B cell (primary cell): Measurements from ENCODE around the gene NT5M. TPM values are rescaled to one million over a fixed set of nuclear protein-coding genes. Genes with fewer than 3 reads are reported as not detected.

Experiments
- ATAC-seq: fragments of 200-7000 bp; cut with Tn5 transposase; one replicate; pipeline ENCODE4 v1.10.0; 2021; ENCODE audit warnings: low read depth, mild to moderate bottlenecking, moderate number of reproducible peaks, moderate library complexity
- CTCF ChIA-PET: fragments of 350-600 bp; sonication (Branson Sonifier 250); formaldehyde crosslinking; loops from one replicate; lab custom pipeline; 2021; ENCODE audit warnings: antibody characterized with exemption, inconsistent platforms; lab: Charles Lee
- POLR2A ChIA-PET: fragments of 350-600 bp; sonication (Branson Sonifier 250); formaldehyde crosslinking; loops from one replicate; lab custom pipeline; 2021; ENCODE audit warnings: antibody characterized with exemption; lab: Charles Lee
- DNase-seq: peaks from one replicate; pipeline ENCODE4 v3.0.0; 2013
- H2AFZ ChIP-seq: 2 replicates; pipeline ENCODE4 v1.6.1; 2012; ENCODE audit warnings: mild to moderate bottlenecking, low read depth, low read length; ENCODE audit not compliant: insufficient read depth, poor library complexity, severe bottlenecking
- H3K27ac ChIP-seq, 2 donors: 1 replicate in 1 of 2; 2 replicates in 1 of 2; pipeline ENCODE4 v1.5.1; 2012 to 2013; ENCODE audit warnings: low read length in 2 of 2, mild to moderate bottlenecking in 2 of 2, moderate library complexity in 1 of 2
- H3K27me3 ChIP-seq, 4 experiments: fragments of 200-600 bp in 1 of 4; sonication (generic) in 1 of 4; replicated peaks in 1 of 4; 1 replicate in 2 of 4; 2 replicates in 2 of 4; pipeline versions ENCODE4 v1.6.1 to v1.7.0; 2013 to 2016; ENCODE audit warnings: low read length in 3 of 4, mild to moderate bottlenecking in 2 of 4, mixed read lengths in 1 of 4, moderate library complexity in 1 of 4; ENCODE audit not compliant: insufficient read depth in 4 of 4, control insufficient read depth in 3 of 4; ENCODE audit errors: control extremely low read depth in 1 of 4
- H3K36me3 ChIP-seq, 2 experiments: replicated peaks in 1 of 2; 1 replicate in 1 of 2; 2 replicates in 1 of 2; pipeline versions ENCODE4 v1.6.1 to v1.7.1; 2013; ENCODE audit warnings: low read length in 1 of 2; ENCODE audit not compliant: insufficient read depth in 2 of 2, control insufficient read depth in 1 of 2; ENCODE audit errors: control extremely low read depth in 1 of 2, extremely low read depth in 1 of 2
- H3K4me1 ChIP-seq, 2 donors: fragments of 200-600 bp in 1 of 2; sonication (generic) in 1 of 2; 1 replicate in 1 of 2; 2 replicates in 1 of 2; pipeline versions ENCODE4 v1.5.1 to v1.6.1; 2013 to 2017; ENCODE audit warnings: low read length in 2 of 2; ENCODE audit not compliant: control insufficient read depth in 2 of 2, insufficient read depth in 2 of 2
- H3K4me2 ChIP-seq: replicated peaks from 2 replicates; pipeline ENCODE3; 2012; ENCODE audit warnings: mild to moderate bottlenecking, low read depth, low read length; ENCODE audit not compliant: poor library complexity, severe bottlenecking
- H3K4me3 ChIP-seq, 5 experiments: fragments of 200-600 bp in 1 of 5; sonication (generic) in 1 of 5; 1 replicate in 3 of 5; 2 replicates in 2 of 5; pipeline versions ENCODE4 v1.5.1 to v1.7.0; 2011 to 2016; ENCODE audit warnings: low read length in 4 of 5, mild to moderate bottlenecking in 4 of 5, low read depth in 2 of 5, control low read depth in 1 of 5, moderate library complexity in 1 of 5; ENCODE audit not compliant: insufficient read depth in 1 of 5; ENCODE audit errors: control extremely low read depth in 1 of 5, extremely low read depth in 1 of 5
- H3K79me2 ChIP-seq: fragments of 200-600 bp; sonication (generic); one replicate; pipeline ENCODE4 v1.6.0; 2016; ENCODE audit warnings: low read length; ENCODE audit not compliant: control insufficient read depth, insufficient read depth
- H3K9ac ChIP-seq: fragments of 200-600 bp; sonication (generic); 2 replicates; pipeline ENCODE4 v1.6.1; 2017; ENCODE audit warnings: mild to moderate bottlenecking, low read length, moderate library complexity
- H3K9me3 ChIP-seq, 3 donors: one replicate each; pipeline versions ENCODE4 v1.6.1 to v1.7.1; 2013; ENCODE audit warnings: low read length in 2 of 3; ENCODE audit not compliant: control insufficient read depth in 2 of 3, insufficient read depth in 1 of 3; ENCODE audit errors: control extremely low read depth in 1 of 3
- H4K20me1 ChIP-seq: 2 replicates; pipeline ENCODE4 v1.6.0; 2012; ENCODE audit warnings: mild to moderate bottlenecking, low read length; ENCODE audit not compliant: insufficient read depth, control insufficient read depth, poor library complexity, severe bottlenecking
- H3K27ac Mint-ChIP-seq: one replicate; pipeline ENCODE4 v1.8.0; 2021; ENCODE audit warnings: mixed read lengths
- H3K27me3 Mint-ChIP-seq: one replicate; pipeline ENCODE4 v1.8.0; 2021; ENCODE audit warnings: mixed read lengths
- H3K4me1 Mint-ChIP-seq: one replicate; pipeline ENCODE4 v1.8.0; 2021; ENCODE audit warnings: mixed read lengths
- H3K4me3 Mint-ChIP-seq: one replicate; pipeline ENCODE4 v1.8.0; 2021; ENCODE audit warnings: mixed read lengths
- H3K9me3 Mint-ChIP-seq: one replicate; pipeline ENCODE4 v1.8.0; 2022; ENCODE audit warnings: mixed read lengths; ENCODE audit not compliant: insufficient read depth
- CTCF ChIP-seq: fragments of 200-600 bp; IDR thresholded peaks from one replicate; pipeline ENCODE4 v1.8.0; 2022; ENCODE audit warnings: antibody characterized with exemption, mild to moderate bottlenecking
- EZH2 ChIP-seq: IDR thresholded peaks from 2 replicates; pipeline ENCODE4 v1.6.1; 2012; ENCODE audit warnings: borderline replicate concordance, low read depth, mild to moderate bottlenecking, moderate library complexity, low read length; ENCODE audit not compliant: insufficient read depth, poor library complexity, severe bottlenecking
- WGBS: methylation state at CpG from one replicate; pipeline ENCODE4 v1.1.5; 2013; ENCODE audit warnings: missing lambda C conversion rate; ENCODE audit not compliant: insufficient coverage; 5-methylcytosine and 5-hydroxymethylcytosine counted together
- intact Hi-C: fragments of 100-400 bp; cut with micrococcal nuclease; formaldehyde crosslinking; loops from one replicate; pipeline ENCODE4 v1.10.0; 2022
- polyA plus RNA-seq: library from polyadenylated mRNA; depleted of rRNA; stranded (reverse); fragments of >200 nt; gene quantifications from 2 replicates; pipeline ENCODE4 v1.2.3, GENCODE V29; 2012
- total RNA-seq, 2 donors: library from RNA; stranded (reverse); fragments of 120-200 nt in 1 of 2; gene quantifications; 1 replicate in 1 of 2; 2 replicates in 1 of 2; pipeline versions ENCODE4 v1.2.3 to v1.2.4, GENCODE V29; 2013 to 2022

The NT5M gene
- total and polyA plus RNA-seq, 2 donors (not counting 1 experiment from before 2014, with no cell fraction given) = 0.40 to 0.47 TPM

- Histone ChIP-seq H3K79me2 (no peaks in the 10 kb centered on the region), H3K4me1 (peaks cover 34 to 40% of the 10 kb centered on the region in 2 donors), H3K4me2 (peak overlapping the region; percentile 63), H3K9ac (no peak overlapping the region), H2AFZ (peak overlapping the region; percentile 63), H3K9me3 (no peaks in the 10 kb centered on the region), H3K4me3 (peak overlapping the region in 2 of 5 experiments; percentile 2 to 22), H4K20me1 (no peaks in the 10 kb centered on the region), H3K27me3 (peaks cover 0 to 6% (median 0%) of the 10 kb centered on the region in 4 experiments), H3K36me3 (no peaks in the 10 kb centered on the region), H3K27ac (no peak overlapping the region)
- Mint-ChIP-seq H3K27ac (peak overlapping the region; percentile 62), H3K9me3 (no peaks in the 10 kb centered on the region), H3K4me1 (peaks cover 34% of the 10 kb centered on the region), H3K4me3 (peak overlapping the region; percentile 83), H3K27me3 (no peaks in the 10 kb centered on the region)
- ATAC-seq = peak; percentile 68
- POLR2A ChIA-PET = no interaction called here
- 0% methylated on average over 4 of the region's 8 CpGs for whole genome bisulfite sequencing
- intact Hi-C loops = no loop called here
- peak; percentile 71 for DNase-seq
- CTCF ChIA-PET = no interaction called here
- TF ChIP-seq CTCF = no peak
- TF ChIP-seq EZH2 = no peak
These were observed 2.2 kb downstream of the NT5M start for GRCh38 chr17:17305281-17305801.

GRCh38 chr17:17309356-17309755 is 6.2 kb downstream of the NT5M start:
- CTCF ChIA-PET = no interaction called here

More at GRCh38 chr17:17309356-17309755, 6.2 kb downstream of the NT5M start:
- Histone ChIP-seq H4K20me1 (no peaks in the 10 kb centered on the region), H3K9ac (no peak overlapping the region), H3K79me2 (no peaks in the 10 kb centered on the region), H3K27me3 (no peaks in the 10 kb centered on the region), H3K4me2 (no peak overlapping the region), H3K9me3 (no peaks in the 10 kb centered on the region), H3K27ac (no peak overlapping the region), H3K4me3 (no peak overlapping the region), H2AFZ (no peak overlapping the region), H3K4me1 (peaks cover 15 to 19% of the 10 kb centered on the region in 2 donors), H3K36me3 (no peaks in the 10 kb centered on the region)
- H3K9me3 Mint-ChIP-seq = no peaks in the 10 kb centered on the region
- no peak for ATAC-seq
- 100% methylated on average over 1 of the region's 1 CpG for WGBS
- no peak overlapping the region for H3K27ac Mint-ChIP-seq
- POLR2A ChIA-PET = no interaction called here
- intact Hi-C loops = no loop called here
- H3K27me3 Mint-ChIP-seq = no peaks in the 10 kb centered on the region
- TF ChIP-seq CTCF (no peak), EZH2 (no peak)
- no peak for DNase-seq
- H3K4me3 Mint-ChIP-seq = no peak overlapping the region
- H3K4me1 Mint-ChIP-seq = peaks cover 16% of the 10 kb centered on the region
